SHP77 treated with DMSO at 0.1 percent for 48 hours (cell line): ENCODE data around the gene FPR2.
"Not testable (repeated sequence)": the region's sequence is repeated elsewhere in the genome, so short reads cannot be mapped to it uniquely, and the experiment has no call there.

ENCODE experiments used
- DNase-seq: peaks from one replicate; lab custom pipeline; 2025; lab: John Stamatoyannopoulos, UW

Gene FPR2

GRCh38 chr19:51739466-51740213 lies 21.3 kb upstream of the FPR2 start:
- DNase-seq, result peak; percentile 6

DNA sequence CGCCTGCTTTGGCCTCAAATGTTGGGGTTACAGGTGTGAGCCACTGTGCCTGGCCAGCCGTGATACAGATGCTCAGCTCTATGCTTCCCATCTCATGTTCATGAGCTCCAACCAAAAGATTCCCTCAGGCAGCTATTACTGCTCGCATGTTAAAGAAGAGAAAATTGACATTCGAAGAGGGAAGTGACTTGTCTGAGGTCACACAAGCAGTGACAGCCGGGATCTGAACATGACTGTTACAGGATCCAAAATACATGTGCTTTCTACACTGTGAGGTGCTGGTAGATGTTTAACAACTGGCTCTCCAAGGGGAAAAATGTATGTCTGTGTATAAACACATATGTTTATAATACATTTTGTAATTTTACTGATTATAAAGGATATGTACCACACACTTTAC lies 20.6 kb upstream of the FPR2 start:
- DNase-seq, result no peak

- DNase-seq, result no peak
These were observed 18.2 kb upstream of the FPR2 start for GRCh38 chr19:51742789-51743188.

- no peak for DNase-seq
These were observed 17.6 kb upstream of the FPR2 start for GRCh38 chr19:51743405-51743804.

- DNase-seq, result no peak
These were observed 14.2 kb upstream of the FPR2 start for GRCh38 chr19:51746731-51747130.

DNA sequence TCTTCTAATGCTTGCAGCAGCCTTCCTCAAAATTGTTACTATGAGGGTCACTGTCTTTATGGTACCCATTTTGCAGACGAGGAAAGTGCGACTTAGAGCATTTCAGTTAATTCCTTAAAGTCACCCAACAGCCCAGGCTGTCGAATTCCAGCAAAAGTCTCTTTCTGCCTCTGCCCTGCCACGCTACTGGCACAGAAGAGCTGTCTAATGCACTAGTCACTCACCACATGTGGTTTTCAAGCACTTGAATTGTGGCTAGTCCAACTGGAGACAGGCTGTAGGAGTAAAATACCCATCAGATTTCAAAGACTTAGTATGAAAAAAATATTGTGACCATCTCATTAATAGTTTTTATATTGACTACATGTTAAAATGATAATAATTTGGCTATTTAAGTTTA lies 11.0 kb upstream of the FPR2 start:
- no peak for DNase-seq

DNA sequence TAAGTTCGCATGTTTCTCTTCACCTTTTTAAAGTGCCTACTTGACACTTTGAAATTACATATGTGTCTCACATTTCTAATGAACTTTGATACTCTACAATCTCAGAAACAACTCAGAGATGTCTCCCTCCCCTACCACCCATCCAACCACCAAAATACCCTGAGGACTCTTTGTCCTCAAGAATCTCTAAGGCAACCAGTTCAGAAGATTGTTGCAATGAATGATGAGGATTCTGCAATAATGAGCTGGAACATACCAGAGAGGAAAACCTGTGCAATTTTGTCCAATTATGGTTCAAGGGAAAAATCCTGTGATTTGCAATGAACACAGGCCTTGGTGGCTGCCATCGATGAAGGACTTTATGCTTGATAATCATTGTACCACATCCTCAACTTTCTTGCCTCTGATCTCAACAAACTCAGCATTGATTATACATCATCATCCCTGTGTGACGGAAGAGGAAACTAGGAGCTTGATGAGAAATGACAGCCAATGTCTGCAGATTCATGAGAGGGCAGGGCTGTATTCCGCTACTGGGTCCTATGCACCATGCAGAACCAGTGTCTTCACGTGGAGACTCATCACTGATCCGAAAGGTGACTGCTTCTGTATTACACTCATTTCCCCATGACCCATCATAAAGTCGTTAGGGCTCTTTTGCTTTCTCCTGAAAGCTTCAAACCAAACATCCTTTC lies 10.4 kb upstream of the FPR2 start:
- no peak for DNase-seq

- DNase-seq, result no peak
These were observed 9.3 kb upstream of the FPR2 start, which contains the start of gene FPR1 for GRCh38 chr19:51751655-51752054. Gene FPR1 (minus strand): TSS chr19:51751878. CDS start chr19:51746994, 4,884 bp downstream.

DNA sequence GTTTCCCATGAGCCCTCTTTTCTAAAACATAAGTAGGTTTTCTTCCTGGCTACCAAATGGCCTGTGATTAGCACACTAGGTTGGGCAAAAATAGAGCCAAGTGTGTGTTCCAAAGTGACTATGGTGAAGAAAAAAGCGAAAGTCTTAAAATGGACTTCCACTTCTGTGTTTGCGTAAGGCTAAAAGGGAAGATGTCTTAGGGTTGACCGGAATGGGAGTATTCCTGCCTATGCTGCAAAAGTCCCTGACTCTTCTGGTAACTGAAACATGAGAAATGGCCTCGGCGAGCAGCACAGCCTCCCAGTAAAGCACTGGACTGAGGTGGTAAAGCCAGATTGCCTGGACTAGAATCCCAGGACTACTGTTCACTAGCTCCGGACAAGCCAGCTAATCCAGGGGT lies 6.9 kb upstream of the FPR2 start:
- DNase-seq, result no peak

DNA sequence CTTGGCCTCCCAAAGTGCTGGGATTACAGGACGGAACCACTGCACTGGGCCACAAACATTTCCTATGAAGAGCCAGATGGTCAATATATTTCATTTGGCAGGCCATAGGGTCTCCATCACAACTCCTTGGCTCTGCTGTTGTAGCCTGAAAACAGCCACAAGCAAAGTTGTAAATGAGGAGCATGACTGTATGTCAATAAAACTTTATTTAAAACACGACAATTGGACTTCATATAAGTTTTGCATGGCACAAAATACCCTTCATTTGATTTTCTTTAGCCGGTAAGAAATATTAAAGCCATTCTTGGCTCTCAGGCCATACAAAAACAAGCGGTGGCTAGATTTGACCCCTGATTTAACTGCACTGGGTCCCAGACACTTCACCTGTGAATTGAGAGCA lies 6.2 kb upstream of the FPR2 start:
- no peak for DNase-seq

DNA sequence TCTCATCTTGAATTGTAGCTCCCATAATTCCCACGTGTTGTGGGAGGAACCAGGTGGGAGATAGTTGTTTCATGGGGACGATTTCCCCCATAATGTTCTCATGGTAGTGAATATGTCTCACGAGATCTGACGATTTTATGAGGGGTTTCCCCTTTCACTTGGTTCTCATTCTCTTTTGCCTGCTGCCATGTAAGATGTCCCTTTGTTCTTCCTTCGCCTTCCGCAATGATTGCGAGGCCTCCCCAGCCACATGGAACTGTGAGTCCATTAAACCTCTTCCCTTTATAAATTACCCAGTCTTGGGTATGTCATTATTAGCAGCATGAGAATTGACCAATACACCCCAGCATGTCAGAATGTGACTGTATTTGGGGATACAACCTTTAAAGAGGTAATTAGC lies 5.4 kb upstream of the FPR2 start:
- no peak for DNase-seq

DNA sequence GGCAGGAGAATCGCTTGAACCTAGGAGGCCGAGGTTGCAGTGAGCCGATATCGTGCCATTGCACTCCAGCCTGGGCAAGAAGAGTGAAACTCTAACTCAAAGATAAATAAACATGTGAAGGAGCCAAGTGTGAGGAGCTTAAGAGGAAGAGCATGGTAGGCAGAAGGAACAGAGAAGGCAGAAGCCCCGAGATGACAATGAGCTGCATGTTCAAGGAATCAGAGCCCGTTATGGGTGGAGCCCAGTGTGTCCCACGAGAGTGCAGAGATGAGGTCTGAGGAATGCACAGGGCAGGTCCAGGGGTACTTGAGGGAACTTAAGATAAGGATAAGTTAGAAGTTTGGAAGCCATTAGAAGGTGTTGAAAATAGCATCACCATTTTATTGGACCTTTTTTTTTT lies 716 bp downstream of the FPR2 start:
- no peak for DNase-seq

DNA sequence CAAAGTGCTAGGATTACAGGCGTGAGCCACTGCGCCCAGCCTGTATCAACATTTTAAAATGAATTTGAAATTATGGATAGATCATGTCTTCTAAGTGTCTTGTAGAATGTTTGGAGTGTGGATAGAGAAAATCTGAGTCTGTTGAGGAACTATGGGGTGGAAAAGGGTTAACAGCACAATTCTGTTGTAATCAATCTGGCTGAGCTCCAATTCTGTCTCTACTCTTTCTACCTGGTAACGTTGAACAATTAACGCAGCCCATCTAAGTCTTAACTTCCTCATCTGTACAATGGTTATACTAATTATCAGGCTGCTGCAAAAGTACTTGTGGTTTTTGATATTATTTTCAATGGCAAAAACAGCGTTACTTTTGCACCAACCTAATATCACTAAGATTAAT lies 4.1 kb downstream of the FPR2 start:
- no peak for DNase-seq

DNA sequence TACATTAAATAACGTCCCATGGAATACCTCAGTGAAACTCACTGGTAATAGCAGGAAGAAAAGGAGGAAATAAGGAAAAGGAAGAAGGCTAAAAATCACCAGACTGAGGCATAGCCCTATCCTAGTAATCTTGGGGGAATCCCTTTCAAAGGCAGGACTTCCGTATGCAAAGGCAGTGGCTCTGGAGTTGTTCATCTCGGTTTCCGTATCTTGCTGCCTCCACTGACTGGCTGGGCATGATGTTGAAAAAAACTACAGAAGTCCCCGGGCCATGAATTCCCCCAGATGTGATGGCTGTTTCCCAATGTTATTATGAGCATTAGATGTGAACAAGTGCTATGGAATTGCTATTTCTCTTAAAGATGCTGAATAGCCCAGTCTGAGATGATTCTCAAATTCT lies 5.5 kb downstream of the FPR2 start:
- DNase-seq, result no peak

DNA sequence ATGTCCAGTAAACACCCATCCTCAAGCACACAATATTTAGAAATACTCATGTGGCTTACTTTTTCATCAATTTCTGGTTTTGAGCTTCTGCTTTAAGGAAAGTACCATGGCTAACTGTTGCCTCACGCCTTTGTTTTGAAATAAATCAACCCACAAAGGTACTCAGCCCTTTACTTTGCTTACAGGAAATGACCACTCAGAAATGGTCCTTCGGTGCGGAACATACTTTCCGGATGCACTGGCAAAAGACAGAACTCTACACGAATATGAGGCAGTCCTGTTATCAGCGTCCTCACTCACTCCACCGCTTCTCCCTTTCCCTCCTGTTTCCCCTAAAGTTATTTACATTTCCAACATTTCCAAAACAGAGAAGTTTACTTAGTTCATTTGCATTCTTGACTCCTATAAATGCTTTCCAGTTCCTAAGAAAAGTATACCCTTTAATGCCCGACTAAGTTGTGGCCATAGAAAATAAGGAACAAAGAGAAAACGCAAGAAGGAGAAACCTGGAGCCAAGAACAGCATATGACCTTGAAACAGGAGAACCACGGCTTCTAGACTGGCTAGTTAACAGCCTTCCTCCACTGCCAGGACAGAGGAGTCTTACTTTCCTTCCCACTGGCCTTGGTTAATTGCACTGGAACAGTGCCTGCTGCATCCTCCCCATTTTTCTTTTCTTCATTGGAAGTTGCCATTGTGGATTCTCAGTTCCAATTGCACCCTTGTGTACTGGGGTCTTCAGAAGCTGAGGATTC lies 10.6 kb downstream of the FPR2 start:
- DNase-seq, result no peak

DNA sequence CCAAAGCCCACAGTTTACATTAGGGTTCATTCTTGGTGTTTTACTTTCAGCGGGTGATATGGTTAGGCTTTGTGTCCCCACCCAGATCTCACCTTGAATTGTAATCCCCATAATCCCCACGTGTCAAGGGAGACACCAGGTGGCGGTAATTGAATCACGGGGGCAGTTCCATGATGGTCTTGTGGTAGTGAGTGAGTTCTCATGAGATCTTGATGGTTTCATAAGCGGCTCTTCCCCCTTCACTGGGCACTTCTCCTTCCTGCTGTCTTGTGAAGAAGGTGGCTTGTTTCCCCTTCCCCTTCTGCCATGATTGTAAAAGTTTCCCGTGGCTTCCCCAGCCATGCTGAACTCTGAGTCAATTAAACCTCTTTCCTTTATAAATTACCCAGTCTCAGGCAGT lies 12.0 kb downstream of the FPR2 start:
- DNase-seq, result no peak

DNA sequence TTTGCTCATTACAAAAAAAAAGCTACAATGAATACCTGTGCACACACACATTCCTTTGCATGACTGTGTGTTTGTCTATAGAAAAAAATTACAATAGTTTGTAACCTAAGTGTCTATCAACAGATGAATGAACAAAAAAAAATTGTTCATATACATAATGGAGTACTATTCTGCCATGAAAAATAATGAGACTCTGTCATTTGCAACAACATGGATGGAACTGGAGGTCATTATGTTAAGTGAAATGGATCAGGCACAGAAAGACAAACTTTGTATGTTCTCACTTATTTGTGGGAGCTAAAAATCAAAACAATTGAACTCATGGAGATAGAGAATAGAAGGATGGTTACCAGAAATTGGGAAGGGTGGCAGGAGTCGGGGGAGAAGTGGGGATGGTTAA lies 15.6 kb downstream of the FPR2 start:
- not testable (repeated sequence) for DNase-seq

GRCh38 chr19:51777570-51778462 lies 16.8 kb downstream of the FPR2 start:
- DNase-seq, result peak; percentile 29

- DNase-seq, result no peak
These were observed 18.2 kb downstream of the FPR2 start for GRCh38 chr19:51779181-51779580.

DNA sequence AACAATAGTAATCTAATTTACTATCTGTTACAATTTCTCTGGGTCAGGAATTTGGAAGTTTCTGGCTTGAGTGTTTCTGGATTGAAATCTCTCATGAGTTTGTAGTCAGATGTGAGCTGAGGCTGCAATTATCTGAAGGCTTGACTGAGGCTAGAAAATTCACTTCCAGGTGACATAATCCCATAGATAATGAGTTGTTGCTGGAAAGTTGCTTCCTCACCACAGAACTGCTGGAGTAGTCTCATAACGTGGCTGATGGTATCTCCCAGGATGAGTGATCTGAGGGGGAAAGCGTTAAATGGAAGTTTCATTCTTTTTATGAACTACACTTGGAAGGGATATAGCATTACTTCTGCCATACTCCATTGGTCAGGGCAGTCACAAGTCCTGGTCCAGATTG lies 18.7 kb downstream of the FPR2 start:
- no peak for DNase-seq

GRCh38 chr19:51780270-51780669 lies 19.3 kb downstream of the FPR2 start:
- no peak for DNase-seq

GRCh38 chr19:51781999-51782398 lies 21.0 kb downstream of the FPR2 start:
- DNase-seq, result no peak
